NCI-H345 (cell line): ENCODE measurements around the gene ACADVL.
A peak's percentile ranks its signal among the peaks of the same experiment; 100 is the strongest.

ENCODE experiments used
- DNase-seq: peaks from one replicate; lab custom pipeline; 2025; lab: John Stamatoyannopoulos, UW

ACADVL gene

DNA sequence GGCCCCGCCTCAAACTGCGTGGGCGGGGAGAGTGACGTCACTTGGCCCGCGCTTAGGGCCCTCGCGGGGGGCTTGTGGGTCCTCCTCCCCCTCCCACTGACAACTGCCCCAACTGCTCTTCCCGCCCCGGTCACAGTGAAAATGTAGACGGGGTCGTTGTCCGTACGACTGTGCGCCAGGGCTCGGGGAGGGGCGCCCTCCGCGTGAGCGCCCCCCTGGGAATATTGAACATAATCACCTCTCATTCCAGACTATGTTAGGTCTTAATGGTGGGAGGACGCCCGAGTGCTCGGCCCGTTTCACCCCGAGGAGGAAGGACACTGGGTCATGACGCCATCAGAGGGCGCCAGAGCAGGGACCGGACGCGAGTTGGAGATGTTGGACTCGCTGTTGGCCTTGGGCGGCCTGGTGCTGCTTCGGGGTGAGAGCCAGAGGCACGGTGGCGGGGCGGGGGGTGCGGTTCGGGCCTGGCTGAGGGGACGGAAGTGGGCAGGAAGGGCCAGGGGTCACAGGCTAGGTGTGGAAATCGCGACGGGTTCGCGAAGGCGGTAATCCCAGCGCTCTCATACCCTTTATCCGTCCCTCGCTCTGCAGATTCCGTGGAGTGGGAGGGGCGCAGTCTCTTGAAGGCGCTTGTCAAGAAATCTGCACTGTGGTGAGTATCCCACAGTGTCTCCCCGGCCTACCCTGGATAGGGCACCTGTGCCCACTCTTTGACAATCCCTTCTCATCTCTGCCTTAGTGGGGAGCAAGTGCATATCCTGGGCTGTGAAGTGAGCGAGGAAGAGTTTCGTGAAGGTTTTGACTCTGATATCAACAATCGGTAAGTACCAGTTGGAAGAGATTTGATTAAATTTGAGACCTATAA, 32.7 kb downstream of the ACADVL start, which contains the start of gene ELP5:
ELP5 (plus strand) TSS at position 40 of the 868 bp plus-strand sequence; CDS start at position 376, 336 bp downstream.
- peak; percentile 73 for DNase-seq

DNA sequence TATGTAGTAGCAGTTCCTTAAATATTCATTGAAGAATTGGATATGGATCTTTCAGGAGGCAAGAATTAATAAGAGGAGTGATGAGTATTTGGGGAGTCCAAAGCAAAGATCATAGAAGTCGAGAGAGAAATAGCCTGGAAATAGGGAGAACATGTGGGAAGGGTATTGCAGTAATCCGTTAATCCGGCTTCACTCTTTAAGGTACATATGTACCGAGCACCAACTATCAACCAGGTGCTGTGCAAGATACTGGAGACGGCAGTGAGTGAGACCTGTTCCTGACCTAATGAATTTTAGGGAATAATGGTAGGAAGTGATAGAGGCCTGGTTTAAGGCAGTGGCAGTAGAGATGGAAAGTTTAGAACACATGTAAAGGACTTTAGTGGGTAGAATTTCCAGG, 33.3 kb downstream of the ACADVL start:
- DNase-seq, result no peak

- no peak for DNase-seq
Measured at GRCh38 chr17:7254511-7254910, 34.8 kb downstream of the ACADVL start.

DNA sequence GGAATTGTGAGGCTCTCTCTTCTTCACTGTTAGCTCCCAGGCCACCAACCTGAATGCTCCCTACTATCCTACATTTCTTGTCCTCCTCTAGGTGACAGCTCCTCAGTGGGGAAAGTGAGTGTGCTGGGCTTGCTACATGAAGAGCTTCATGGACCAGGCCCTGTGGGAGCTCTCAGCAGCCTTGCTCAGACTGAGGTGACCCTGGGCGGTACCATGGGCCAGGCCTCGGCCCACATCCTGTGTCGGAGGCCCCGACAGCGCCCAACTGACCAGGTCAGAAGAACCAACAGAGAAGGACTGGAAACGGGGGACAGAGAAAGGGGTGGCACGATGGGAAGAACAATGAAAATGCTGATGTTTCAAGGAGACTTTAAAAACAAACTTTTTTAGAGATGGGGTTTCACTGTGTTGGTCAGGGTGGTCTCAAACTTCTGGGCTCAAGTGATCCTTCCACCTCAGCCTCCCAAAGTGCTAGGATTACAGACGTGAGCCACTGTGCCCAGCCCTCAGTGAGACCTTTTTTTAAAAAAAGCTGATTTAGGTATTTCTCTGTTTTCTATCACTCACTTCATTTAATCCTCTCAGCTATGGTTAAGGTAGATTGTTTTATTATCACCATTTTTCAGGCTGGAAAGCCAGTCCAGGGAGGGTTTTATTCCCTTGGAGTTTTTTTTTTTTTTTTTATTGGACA, 37.2 kb downstream of the ACADVL start:
- no peak for DNase-seq

DNA sequence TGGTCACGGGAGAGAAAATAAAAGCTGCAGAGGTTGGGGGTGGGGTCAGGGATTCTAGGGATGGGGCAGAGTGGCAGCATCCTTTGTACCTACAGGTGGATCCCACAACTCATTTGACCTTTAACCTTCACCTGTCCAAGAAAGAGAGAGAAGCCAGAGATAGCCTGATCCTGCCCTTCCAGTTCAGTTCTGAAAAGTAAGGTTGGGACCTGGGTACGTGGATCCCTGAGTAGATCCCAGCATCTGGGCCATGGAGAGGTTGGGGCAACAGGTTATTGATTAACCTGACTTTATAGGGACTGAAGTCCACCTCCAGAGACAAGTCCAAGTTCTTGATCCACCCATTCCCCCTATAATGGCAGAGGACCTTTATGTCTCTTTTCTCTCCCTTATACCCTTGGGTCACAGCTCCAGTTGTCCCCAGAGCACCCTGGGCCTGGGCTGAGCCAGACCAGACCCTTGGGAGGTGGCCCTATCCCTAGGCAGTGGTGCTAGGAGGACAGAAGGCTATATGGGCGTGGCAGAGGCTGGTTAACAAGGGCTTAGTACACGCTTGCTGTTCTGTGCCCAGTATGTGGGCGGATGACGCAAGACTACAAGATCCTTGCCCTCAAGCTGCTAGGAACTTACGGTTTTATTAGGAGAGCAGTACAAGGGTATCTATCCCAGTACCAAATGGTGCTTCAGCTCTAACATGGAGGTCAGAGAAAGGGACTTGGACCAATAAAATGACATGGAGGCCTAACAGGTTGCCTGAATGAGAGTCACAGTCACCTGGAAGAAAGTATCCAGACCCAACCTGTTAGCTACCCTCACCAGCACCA, 39.2 kb downstream of the ACADVL start:
- DNase-seq, result no peak

DNA sequence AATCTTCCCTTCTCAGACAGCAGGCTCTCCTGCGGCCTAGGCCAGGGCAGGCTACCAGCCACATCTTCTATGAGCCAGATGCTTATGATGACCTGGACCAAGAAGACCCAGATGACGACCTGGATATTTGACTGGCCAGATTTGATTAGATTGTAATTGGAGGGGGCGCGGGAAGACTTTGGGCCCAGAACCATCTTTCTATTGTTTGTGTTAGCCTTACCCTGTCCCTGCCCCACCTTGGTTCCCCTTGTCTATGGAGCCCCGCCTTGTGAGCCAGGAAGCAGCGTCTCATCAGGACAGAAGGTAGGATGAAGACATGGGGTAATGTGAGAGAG, 39.8 kb downstream of the ACADVL start:
- no peak for DNase-seq

DNA sequence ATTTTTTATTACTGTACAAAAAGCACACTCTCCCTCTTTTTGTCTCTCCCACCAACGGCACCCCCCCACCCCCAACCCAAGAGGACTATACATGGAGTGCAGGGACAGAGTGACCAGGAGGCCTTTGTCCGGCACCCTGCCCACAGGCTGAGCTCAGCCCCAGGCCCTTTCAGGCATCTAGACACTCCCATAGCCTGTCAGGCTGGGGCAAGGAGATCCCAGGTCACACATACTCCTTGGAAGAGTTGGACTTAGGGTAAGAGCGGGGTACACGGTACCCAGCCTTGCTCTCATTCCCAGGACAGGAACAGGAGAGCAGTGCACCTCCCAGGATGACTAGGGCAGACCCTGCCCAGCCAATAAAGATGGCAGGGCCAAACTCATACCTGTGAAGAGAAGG, 40.4 kb downstream of the ACADVL start:
- DNase-seq, result no peak

GRCh38 chr17:7260651-7261378, 41.1 kb downstream of the ACADVL start:
- DNase-seq, result peak; percentile 27

DNA sequence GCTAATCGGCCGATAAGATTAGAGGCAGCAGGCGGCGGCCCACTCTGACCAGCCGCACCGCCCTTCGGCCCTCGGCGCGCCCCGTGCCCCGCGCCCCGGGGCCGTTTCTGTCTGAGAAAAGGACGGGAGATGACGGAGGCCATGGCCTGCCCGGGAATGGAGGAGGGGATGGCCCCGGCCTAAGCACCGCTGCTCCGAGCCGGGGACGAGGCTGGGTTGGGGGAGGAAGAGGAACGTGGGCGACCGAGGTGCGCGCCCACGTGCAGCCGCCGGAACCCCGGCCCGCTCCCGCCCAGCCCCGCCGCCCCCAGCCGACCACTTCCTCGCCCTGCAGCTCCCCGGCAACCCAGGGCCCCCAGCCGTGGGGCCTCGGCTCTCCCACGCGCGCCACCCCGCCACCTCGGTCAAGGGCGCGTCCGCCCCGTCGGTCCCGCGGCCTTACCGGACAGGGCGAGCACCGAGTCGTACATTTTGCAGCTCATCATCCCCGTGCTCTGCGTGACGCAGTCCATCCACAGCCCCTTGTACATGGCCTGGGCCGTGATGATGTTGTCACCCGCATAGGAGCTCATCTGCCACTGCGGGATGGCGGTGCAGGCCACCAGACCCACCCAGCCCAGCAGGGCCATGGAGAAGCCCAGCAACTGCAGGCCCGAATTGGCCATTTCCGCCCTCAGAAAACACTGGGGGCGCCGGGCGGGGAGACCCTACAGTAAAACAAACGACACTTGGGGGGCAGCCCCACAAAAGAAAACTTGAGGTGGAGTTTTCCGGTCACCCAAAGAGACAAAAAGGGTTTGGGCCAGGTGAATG, 41.8 kb downstream of the ACADVL start:
- DNase-seq, result no peak

GRCh38 chr17:7262192-7262934, 42.6 kb downstream of the ACADVL start, which contains the start of gene CLDN7:
Gene CLDN7 (minus strand): TSS chr17:7262478. CDS start chr17:7262043, 435 bp downstream.
- peak; percentile 87 for DNase-seq

- peak; percentile 22 for DNase-seq
Measured at GRCh38 chr17:7262935-7263800, 43.4 kb downstream of the ACADVL start.

- no peak for DNase-seq
Measured at GRCh38 chr17:7263801-7264078, 44.0 kb downstream of the ACADVL start.

- DNase-seq, result no peak
Measured at GRCh38 chr17:7266784-7267183, 47.0 kb downstream of the ACADVL start.
